GM19043 (cell line): Measurements from ENCODE around the gene GRIA3.
"Not testable (repeated sequence)": the region's sequence is repeated elsewhere in the genome, so short reads cannot be mapped to it uniquely, and the experiment has no call there.

Experiments used
- ATAC-seq: cut with Tn5 transposase; IDR thresholded peaks from one replicate; pipeline ENCODE4 v1.9.1; 2021; ENCODE audit warnings: low read depth; ENCODE audit not compliant: unreplicated experiment

The GRIA3 gene

GRCh38 chrX:123267220-123267619 is 83.1 kb downstream of the GRIA3 start:
- ATAC-seq: no peak

GRCh38 chrX:123271902-123272301 is 87.8 kb downstream of the GRIA3 start:
- ATAC-seq: no peak

- no peak for ATAC-seq
Observed at GRCh38 chrX:123272630-123273029, 88.6 kb downstream of the GRIA3 start.

- ATAC-seq: no peak
Observed at GRCh38 chrX:123274796-123275195, 90.7 kb downstream of the GRIA3 start.

- no peak for ATAC-seq
Observed at GRCh38 chrX:123277347-123277746, 93.3 kb downstream of the GRIA3 start.

DNA sequence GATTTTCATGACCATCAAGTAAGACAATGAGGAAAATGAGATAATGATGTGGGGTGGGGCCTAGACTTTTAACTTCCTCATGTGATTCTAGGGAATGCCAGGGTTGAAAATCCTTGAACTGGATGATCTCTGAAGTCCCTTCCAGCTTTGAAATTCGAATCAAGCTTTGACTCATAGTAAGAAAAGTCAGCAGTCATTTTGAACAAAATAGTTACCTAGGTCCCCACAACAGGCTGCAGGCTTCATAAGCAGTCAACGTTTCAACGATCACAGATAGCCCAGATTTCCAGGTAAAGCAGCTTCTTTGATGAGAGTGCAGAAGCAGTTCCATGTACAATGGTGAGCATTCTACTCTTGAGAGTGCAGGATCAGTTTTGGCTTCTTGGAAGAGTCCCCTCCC is 93.7 kb downstream of the GRIA3 start:
- ATAC-seq: no peak

GRCh38 chrX:123282241-123282640 is 98.2 kb downstream of the GRIA3 start:
- no peak for ATAC-seq

- not testable (repeated sequence) for ATAC-seq
Observed at GRCh38 chrX:123283407-123283806, 99.3 kb downstream of the GRIA3 start.

DNA sequence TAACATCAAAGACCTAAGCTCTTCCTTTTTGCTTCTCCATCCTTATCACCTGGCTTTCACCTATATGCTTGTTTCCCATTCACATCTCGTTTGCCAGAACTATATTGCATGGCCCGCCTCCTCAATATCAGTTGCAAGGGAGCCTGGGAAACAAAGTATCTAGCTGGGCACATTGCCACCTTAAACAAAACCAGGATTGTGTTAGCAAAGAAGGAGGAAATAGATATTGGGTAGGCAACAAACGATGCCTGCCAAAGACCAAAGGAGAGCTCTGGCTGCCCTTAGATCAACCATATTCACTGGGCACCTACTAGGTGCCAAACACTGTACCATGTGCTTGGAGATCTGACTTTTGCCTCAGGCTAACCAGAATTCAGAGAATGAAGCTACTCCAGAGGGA is 107.5 kb downstream of the GRIA3 start:
- no peak for ATAC-seq

DNA sequence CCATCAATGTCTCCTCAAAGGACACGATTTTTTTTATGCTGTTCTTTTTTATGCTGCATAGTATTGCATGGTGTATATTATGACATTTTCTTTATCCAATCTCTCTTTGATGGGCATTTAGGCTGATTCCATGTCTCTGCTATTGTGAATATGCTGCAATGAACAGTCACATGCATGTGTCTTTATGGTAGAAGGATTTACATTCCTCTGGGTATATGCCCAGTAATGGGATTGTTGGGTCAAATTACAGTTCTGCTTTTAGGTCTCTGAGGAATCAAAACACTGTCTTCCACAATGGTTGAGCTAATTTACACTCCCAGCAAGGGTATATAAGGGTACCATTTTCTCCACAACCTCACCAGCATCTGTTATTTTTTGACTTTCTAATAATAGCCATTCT is 113.9 kb downstream of the GRIA3 start:
- ATAC-seq: no peak

GRCh38 chrX:123303429-123303828 is 119.4 kb downstream of the GRIA3 start:
- ATAC-seq: no peak

- ATAC-seq: no peak
Observed at GRCh38 chrX:123308658-123309057, 124.6 kb downstream of the GRIA3 start.

GRCh38 chrX:123310112-123310511 is 126.0 kb downstream of the GRIA3 start:
- no peak for ATAC-seq

DNA sequence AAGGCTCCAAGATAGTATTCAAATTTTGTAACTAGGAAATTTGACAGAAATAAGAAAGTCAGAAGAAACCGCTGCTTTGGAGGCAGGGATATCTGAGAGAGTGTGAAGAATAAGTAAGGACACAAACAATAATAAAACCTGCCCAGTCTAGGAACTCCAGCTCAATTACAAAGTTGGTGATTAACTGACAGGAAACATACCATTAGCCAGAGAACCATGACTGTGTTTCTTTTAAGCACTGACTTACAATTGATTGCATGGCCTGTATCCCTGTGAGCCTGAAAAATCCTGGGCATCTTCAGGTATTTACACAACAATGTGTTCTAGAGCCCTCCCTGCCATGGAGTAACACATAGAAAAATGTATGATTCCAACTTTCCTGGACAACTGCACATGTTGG is 127.4 kb downstream of the GRIA3 start:
- ATAC-seq: no peak

GRCh38 chrX:123313486-123313885 is 129.4 kb downstream of the GRIA3 start:
- ATAC-seq: no peak

GRCh38 chrX:123320622-123321021 is 136.5 kb downstream of the GRIA3 start:
- ATAC-seq: no peak

GRCh38 chrX:123322536-123322935 is 138.5 kb downstream of the GRIA3 start:
- no peak for ATAC-seq

DNA sequence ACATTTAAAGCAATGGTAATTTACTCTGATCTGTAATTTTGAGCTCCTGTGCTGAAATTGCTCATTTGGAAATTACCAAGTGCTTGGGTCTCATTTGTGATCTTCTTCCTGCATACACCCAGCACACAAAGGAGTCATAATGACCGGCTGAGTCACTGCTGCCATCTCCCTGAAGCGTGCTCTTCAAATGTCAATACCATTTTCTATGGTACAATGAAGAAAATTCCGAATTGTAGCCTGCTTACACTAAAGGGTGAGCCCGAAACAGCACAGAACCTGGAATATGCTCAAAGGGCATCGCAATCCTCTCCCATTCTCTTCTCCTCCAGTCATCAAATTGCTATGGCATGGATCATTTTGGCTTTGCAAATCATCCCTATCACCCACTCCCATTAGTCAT is 140.5 kb downstream of the GRIA3 start:
- ATAC-seq: no peak

DNA sequence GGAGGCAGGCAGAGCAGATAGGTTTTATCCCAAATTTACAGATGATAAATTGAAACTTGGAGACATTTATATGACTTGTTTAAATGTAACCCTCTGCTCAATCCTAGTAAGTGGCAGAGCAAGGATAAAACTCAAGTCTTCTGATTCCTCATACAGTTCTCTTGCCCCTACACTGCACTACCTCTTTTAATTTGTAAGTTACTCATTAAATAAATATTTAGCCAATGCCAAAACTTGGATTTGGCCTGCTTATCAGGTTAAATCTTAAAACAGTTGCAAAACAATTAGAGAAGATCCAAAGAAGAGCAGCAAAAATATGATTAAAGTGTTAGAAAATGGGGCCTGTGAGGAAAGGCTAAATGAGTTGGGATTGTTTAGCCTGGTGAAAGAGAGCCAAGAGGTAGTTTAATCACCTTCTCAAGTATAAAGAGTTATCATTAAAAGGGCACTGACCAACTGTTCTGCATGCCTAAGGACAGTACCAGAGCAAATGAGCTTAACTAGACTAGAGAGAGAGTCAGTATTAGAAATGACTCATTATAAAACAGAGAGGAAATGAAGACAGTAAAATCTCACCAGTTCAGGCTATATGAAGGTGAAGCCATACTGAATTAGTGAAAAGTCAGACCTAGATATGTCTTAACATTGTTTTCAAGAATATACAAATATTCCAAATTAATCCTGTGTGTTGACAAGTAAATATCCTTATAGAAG is 146.3 kb downstream of the GRIA3 start:
- ATAC-seq: peak; percentile 64

DNA sequence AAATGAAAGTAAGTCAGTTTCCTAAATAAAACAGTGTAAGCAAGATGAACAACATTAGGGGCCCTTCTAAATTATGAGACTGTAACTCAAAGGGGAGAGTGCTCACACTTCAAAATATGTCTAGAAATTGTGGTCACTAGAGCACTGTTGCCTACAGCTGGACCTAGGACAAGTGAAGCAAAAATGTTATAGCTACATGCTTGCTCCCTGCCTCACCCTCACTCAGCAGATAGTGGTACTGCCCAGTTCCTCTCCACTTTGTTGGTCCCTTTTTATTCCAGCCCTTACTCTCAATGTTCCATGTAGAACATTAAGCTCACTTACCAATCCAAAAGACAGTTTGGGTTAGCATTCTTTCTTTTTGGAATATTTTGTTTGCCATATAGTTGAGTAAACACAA is 147.3 kb downstream of the GRIA3 start:
- no peak for ATAC-seq

DNA sequence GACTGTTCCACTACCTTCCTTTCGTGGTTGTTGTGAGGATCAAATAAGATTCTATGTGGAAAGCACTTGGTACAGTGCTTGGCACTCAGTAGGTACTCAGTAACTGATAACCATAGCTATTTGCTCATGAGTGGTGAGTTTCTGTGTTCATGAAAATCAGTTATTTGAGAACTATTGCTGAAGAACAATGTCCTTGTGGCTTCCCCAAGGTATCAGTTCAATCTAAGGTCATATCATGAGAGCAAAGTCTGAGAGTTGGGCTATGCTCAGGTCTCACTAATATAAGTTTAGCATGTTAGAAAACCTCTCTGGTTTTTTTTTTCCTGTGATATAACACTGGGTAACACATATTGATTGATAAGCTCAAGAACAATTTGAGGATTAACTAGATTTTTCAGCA is 147.8 kb downstream of the GRIA3 start:
- ATAC-seq: no peak

- ATAC-seq: no peak
Observed at GRCh38 chrX:123336666-123337065, 152.6 kb downstream of the GRIA3 start.
